GM12873 (cell line): Measurements from ENCODE around the gene SPSB3.

Experiments used
- TF ChIP-seq, protein P1 (sequence below): IDR thresholded peaks from 2 replicates; pipeline ENCODE4 v1.5.1; 2012; ENCODE audit warnings: low read depth, mild to moderate bottlenecking, moderate library complexity, low read length, control low read depth; ENCODE audit not compliant: insufficient read depth; ENCODE audit errors: missing control alignments

Gene SPSB3

DNA sequence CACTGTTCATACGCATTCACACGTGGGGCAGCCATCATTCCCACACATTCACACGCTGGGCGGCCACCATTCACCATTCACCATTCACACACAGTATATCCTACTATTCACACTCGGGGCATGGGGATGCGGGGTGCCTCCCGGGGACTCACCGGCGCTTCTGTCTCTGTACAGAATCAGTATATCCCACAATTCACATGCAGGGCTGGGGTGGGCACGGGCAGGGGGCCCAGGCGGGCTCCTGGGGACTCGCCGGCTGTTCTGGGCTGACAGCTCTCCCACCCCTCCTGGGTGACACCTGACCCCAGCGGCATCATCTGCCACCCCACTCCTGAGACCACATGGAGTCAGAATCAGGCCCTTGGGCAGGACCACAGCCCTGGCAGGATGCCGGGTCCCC, 20.6 kb downstream of the SPSB3 start:
- TF ChIP-seq, protein P1, sequence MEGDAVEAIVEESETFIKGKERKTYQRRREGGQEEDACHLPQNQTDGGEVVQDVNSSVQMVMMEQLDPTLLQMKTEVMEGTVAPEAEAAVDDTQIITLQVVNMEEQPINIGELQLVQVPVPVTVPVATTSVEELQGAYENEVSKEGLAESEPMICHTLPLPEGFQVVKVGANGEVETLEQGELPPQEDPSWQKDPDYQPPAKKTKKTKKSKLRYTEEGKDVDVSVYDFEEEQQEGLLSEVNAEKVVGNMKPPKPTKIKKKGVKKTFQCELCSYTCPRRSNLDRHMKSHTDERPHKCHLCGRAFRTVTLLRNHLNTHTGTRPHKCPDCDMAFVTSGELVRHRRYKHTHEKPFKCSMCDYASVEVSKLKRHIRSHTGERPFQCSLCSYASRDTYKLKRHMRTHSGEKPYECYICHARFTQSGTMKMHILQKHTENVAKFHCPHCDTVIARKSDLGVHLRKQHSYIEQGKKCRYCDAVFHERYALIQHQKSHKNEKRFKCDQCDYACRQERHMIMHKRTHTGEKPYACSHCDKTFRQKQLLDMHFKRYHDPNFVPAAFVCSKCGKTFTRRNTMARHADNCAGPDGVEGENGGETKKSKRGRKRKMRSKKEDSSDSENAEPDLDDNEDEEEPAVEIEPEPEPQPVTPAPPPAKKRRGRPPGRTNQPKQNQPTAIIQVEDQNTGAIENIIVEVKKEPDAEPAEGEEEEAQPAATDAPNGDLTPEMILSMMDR = no peak

DNA sequence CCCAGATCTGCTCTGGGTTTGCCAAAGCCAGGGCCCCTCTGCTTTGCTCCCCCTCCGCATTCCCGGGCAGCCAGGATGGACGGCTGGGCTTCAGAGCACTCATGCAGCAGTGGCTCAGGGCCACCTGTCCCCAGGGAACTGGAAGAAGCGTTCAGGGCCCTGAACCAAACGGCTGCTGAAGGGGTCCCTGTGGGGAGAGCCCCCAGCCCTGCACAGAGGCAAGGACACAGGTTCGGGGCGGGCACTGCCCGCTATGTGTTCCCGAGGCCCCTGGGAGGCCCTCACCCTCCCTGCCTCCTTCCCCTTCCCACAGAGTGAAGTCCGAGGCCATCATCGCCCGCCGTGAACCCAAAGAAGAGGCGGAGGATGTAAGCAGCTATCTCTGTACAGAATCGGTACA, 21.5 kb downstream of the SPSB3 start:
- TF ChIP-seq, protein P1 = no peak

DNA sequence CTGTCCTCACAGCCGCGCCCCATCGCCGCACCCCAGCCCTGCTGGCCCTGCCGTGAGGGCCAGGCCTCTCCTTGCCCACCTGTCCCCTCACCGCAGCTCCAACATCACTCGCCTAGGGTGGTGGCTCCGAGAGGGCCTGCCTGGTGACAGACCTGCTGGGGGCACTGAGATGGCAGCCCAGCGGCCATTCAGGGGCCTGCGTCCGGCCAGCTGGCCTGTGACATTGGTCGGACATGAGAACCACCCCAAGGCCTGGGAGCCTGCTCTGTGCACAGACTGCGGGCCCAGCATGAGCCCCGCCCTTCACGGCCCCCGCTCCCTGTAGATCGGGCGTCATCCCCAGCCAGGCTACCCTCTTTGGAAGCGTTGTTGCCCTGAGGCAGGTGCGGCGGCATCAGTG, 22.9 kb downstream of the SPSB3 start:
- TF ChIP-seq, protein P1 = no peak

DNA sequence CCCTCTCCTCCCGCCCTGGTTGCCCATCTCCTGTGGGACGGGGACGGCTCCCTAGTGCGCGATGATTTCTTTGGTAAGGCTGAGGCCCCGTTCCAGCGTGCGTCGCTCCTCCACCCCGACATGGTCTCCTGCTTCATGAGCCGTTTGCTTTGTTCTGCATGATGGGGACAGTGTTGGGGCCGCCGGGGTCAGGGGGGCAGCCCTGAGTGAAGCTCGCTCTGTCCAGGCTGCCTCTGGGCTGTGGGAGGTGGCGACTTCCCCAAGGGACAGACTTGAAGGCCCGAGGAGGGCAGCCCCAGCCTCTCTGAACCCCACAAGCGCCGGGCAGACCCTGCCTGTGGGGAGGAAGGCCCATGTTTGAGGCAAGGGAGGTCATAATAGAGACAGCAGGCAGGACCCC, 23.4 kb downstream of the SPSB3 start:
- TF ChIP-seq, protein P1 = no peak

DNA sequence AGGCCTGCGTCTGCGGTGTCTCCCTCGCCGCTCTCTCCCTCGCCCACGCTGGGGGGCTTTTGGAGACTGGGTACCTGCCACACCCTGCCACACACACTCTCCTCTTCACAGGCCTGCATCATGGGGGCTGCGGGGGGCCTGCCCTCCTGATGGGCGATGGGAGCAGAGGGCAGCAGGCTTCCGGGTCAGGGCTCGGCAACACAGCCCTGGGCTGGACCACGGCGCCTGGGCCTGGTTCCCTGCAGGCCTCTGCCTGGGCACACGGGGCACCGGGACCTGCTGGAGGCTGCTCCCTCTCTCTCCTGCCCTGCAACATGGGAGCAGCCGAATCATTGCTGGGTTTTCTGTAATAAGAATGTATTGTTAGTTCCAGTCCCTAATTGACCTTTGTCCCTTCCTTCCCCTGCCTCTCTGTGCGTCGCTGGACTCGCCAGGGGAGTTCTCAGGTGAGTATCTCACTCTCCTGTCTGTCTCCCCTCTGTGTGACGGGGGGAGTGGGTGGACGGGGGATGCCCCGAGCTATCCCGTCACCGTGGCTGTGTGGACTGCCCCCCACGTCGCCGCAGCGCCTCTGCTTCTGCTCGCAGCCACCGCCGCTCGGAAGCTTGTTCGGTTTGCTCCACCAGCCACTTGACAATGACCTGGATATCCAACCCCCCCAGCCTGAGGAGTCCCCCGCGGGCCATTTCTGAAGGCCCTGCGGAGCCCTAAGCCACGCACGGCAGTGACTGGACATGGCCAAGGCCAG, 24.5 kb downstream of the SPSB3 start:
- TF ChIP-seq, protein P1 = no peak

DNA sequence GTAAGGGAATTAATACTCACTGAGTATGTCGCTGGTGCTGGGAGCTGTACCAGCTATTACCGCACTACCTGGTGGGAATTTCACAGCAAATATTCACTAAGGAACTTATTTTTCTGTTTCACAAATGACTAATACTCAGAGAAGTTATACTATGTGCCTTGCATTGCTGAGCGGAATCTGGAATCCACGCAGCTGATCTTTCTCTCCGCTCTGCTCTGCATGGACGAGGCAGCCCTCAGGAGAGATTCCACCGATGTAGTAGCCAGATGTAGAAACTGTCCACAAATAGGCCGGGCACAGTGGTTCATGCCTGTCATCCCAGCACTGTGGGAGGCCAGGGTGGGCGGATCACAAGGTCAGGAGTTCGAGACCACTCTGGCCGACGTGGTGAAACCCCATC, 28.2 kb downstream of the SPSB3 start:
- TF ChIP-seq, protein P1 = no peak

DNA sequence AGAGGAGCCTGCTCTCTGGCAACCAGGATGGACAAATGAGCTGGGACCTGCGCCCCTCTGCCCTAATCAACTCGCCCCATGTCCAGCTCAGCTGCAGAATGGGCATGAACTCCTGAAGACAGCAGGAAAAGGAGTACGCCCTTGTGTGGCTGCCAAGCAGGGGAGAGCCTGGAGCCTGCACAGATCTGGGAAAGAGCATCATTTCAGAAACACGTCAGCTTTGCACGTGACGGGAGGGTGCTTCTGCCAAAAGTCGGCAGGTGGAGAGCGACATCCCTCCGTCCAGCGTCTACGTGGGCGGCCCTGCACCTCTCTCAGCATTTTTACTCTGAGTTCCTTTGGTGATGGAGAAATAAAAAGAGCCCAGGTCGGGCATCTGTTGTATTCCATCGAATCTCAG, 29.5 kb downstream of the SPSB3 start:
- TF ChIP-seq, protein P1 = no peak
